CD4-positive, alpha-beta T cell treated with Interferon gamma for 1 hour (primary cell): ENCODE data around the gene WLS.

Experiments
- DNase-seq: peaks from one replicate; pipeline ENCODE4 v3.0.0-alpha.2; 2020

Gene WLS

DNA sequence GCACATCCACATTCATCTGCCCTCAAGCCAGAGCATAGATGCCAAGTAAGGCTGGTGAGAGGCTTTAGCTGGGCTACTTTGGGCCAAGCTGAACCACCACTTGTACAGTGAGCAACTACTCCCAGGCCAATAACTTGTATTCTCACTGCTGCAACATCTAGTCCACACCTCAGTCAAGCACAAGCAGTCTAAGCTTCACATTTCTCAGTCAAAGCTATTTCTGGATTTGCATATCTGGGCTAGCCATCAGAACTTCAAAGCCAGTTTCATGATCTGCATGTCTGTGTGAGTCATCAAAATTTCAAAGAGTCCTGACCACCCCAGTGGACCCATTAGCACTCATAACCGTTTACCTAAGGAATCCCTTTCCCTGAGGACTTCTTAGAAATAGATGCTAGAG is 104.2 kb downstream of the WLS start:
- no peak for DNase-seq

DNA sequence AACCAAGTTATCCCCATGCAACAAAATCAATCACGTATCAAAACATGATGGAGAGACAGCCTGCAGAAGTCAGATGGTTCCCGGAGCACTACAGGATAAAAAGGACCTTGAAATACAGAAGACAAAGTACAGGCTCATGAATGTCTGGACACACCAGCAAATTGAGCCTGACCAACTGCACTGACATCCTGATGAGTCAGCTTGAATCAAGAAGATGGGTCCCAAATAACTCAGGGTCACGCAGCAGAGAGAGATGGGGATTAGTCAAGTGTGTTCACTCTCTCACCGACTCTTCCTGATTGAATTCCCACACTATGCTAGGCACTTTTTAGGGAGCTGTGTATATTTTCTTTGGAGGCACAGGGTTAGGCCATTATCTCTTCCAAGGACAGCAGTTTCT is 110.8 kb downstream of the WLS start:
- DNase-seq: no peak

DNA sequence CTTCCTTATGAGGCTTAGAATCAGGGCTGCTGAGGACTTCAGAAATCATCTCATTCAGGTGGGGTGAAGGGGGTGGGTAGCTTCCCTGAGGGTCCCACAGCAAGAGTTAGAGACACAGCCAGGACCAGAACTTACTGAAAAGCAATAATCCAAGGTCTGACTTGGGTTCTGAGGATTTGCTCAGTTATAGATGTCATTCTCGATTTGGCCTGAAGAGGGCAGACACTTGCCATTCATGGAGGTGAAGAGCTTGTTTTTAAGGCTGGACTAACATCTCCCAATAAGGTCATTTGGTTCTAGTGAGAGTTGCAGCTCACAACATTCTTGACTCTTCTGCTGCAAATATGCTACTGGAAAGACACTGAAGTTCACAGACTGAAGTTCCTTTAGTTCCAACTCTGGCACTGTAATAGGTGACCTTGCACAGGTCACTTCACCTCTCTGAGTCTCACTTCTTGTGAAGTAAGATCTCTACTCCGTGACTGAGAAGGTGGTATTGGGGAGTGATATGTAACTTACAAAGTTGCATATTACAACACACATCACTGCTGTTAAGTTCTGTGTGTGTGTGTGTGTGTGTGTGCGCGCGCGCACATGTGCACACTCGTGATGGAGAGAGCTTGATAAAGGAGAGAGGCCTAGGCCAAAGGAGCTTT is 112.1 kb downstream of the WLS start:
- peak; percentile 1 for DNase-seq

- DNase-seq: no peak
Measured at GRCh38 chr1:68119445-68119844, 112.9 kb downstream of the WLS start.

DNA sequence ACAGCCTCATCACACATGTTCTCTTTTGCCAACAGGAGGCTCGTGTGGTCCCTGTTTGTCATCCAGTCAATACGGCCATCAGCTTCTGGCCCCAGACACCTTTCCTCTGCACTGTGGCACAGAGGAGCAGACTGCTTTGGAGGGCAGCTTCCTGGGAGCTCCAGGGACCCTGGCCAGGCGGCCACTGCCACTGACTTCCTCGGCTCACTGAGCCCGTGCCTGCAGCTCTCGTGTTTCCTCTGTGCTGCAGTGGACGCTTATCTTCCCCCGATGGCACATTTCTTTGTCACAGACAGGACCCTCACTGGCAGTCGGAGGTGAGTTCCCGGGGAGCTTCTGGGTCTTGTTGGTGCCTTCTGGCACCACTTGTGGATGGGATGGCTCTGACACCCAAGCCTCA is 114.9 kb downstream of the WLS start:
- no peak for DNase-seq

DNA sequence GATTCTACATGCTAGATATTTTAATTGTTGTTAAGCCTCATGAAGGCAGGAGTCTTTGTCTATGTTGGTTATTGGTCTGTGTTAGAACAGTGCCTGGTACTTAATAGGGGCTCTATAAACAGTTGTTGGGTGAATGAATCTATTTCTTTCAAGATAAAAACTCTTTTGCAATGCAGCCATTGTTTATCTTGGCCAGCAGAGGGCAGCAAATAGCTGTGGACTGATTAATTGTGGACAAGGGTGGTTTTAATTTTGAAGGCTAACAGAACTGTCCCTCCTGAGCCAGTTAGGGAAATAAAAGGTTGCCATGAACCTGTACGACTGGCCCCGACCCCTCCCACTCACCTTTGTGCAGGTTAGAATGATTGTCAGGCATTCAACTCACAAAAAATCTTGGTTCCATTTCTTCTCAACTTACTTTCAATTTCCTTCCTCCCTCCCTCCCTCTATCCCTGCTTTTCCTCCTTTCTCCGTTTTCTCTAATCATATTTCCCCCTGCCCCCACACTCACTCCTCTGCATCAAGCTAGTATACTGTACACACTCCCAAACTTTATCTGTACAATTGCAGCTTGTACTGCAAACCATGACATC is 115.6 kb downstream of the WLS start:
- DNase-seq: peak; percentile 24

GRCh38 chr1:68115308-68115707 is 117.0 kb downstream of the WLS start:
- DNase-seq: no peak

DNA sequence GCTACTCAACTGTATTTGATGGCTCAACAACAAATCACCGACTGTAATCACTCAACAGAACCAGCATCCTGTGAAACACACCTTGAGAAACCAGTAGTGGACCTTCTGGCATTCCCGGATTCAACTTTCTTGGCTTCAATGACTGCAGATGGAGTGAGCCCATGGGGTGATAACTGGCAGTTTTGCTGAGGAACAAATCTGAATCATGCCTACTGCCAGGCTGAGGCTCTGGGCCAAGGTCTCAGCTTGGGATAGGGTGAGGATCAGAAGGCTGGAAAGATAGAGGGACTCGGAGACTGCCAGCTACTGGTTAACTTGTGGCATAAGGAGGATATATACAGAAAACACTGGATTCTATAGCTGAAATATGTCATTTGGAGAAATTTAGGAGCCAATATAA is 118.4 kb downstream of the WLS start:
- no peak for DNase-seq

DNA sequence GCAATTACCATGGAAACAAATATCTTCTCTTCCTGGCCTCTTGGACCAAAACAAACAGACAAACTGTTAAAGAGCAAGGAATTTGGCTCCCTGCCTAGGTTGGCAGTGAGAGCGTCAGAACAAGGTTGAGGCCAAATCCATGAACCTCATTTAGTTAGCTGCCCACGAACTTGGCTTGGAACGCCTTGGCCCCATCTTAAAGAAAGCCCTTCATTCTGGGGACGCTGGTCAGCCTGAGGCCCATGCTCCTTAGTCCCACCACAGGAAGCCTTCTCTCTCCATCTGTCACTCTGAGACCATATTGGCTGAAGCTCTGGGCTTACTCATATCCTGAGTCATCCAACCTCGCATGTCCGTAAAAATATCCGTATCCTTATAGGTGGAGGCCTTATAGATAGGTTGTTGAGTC is 119.5 kb downstream of the WLS start:
- DNase-seq: no peak

- DNase-seq: no peak
Measured at GRCh38 chr1:68111519-68112436, 120.5 kb downstream of the WLS start.

DNA sequence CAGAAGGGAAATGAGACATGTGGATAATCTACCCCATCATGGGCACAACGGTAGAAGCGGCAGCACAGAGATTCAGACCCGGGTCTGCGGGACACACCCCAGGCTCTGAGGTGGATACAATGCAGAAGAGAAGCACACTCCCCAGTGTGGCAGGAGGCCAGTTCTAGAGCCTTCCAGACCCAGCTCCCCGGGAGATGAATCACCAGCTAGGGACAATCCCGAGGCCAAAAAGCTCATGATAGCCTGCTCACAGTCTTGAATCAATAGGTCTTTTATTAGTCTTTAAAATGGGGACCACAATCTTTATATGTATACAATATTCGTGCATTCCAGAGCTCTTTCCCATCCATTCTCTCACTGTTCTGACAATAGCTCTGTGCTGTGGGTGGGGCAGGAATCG is 124.6 kb downstream of the WLS start:
- DNase-seq: no peak

DNA sequence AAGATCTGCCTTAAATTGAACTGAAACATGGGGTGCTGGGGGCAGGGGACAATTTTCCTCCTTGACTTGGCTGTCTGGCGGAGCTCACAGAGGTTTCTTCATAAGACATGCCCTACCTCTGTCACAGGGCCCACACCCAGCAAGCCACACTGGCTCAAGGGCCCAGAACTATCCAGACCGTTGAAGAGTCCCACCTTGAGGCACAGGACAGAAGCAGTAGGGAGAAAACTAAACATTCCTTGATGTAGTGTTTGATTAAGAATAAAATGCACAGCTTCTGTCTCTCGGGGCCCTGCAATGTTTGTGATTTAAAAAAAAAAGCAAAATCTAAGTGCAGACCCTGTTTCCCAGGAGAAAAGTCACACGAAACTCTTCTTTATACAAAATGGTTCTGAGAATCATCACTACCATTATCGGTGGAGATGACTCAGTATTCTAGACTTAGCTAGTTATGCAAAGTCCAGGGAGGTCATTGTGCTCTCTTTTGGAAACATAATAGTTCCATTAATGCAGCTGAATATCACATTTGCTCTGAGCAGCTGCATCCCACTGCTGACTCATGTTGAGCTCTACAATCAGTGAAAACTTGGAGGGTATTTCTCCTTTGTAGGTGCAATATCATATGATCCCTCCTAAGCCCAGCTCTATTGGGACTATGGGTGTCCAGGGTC is 128.3 kb downstream of the WLS start:
- DNase-seq: no peak

DNA sequence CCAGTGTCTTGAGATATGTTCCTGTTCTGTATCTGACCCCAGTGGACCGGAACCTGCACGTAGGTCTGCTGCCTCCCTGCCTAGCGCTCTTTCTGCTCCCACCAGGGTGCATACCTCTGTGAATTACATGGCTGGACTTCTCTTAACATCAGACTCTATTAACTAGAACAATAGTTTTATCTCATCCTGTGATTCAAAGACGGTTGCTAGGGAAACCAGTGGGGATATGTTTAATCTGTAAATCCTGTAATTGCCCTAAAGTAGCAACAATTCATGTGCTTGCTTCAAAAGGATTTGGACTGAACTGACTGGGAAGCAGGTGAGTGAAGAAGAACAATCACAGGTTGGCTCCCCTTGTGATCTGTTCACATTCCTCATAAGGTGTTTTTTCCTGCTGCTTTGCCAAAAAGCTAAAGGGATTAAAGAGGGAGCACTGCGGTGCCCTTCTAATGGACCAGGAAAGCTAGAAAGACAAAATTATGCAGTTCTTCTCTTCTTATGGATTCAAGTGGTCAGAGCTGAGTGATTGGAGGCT is 129.2 kb downstream of the WLS start:
- DNase-seq: no peak

GRCh38 chr1:68101829-68102228 is 130.5 kb downstream of the WLS start:
- DNase-seq: no peak

DNA sequence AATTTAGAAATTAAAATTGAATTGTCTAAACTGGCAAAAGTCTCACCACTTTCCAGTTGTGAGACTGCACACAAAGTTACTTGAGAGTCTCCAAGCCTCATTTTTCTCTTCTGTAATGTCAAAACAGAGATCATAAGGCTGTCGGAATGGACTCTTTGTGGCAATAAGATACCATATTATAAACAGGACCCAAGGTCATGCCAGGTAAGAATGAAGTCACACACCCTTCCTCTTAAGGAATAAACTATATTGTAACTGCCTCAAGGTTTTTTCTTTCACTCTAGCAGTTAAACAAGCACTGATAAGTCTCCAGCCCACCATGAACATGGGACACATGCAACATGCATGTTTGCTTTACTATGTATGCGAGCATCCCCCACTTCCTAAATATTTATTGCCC is 131.8 kb downstream of the WLS start:
- DNase-seq: no peak

DNA sequence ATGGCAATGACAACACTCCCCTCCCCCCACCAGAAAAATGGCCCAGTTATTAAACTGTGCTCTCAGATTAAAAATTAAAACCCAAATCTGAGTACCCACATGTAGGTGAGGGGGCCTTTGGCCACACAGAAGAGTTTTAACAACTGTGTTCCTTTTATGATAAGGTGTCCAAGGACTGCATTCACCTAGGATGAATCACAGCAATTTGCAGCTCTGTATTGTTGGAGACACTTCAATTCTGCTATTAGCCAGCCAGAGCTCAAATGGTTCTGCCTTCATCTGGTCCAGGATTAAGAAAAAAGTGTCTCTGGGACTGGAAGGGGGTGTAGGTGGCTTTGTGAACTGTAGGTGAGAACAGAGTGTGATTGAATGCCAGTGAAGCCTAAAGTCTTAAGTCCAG is 138.6 kb downstream of the WLS start:
- DNase-seq: no peak

- DNase-seq: no peak
Measured at GRCh38 chr1:68087184-68087583, 145.1 kb downstream of the WLS start.

GRCh38 chr1:68085752-68086151 is 146.6 kb downstream of the WLS start:
- no peak for DNase-seq

DNA sequence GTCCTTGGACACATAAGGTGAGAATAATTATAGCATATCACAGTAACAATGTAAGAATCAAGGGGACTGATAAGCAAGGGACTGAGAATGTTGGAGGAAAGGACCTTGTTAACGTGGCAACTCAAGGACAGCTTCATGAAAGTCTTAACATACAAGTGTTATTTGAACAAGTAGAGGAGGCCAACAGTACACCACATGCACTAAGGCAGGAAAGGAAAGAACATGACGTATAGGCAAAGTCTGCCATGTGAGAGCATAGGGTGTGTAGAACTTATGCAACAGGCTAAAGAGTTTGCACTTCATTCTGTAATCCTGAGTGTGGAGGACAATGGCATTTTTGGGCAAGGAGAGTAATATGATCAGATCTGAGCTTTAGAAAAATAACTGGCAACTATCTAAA is 148.6 kb downstream of the WLS start:
- no peak for DNase-seq

GRCh38 chr1:68081775-68082283 is 150.5 kb downstream of the WLS start:
- no peak for DNase-seq

DNA sequence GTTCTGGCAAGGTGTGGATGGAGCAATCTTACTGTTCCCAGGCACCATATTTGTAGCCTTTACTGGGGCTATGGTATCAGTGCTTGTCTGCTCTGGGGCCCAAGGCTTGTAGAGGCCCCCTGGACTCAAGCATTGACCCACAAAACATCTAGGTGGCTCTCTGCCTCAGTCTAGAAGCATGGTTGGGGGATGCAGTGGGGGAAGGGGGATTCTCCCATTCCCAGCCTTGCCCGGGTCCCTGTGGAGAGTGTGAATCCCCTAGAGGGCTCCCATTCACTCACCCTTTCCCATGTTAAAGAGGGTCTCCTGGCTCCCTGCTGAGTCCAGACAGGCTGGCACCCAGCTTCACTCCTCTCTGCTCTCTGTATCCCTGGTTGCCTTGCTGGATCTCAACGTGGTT is 153.7 kb downstream of the WLS start:
- no peak for DNase-seq
